Progenitor cell of endocrine pancreas (in vitro differentiated cells): ENCODE measurements around the gene ZBTB49. TPM values are rescaled to one million over a fixed set of nuclear protein-coding genes. Genes with fewer than 3 reads are reported as not detected.

Experiments used
- total RNA-seq: library from RNA; stranded (reverse); gene quantifications from 2 replicates; pipeline ENCODE4 v1.2.1, GENCODE V29; 2021

The ZBTB49 gene
- total RNA-seq, 1 donor from 2014 or later, result 12.5 TPM

Other genes starting within 250 kb of the ZBTB49 start
- gene OTOP1, start 63.3 kb upstream of the ZBTB49 start, total RNA-seq, result not detected in 2 replicates
- gene TMEM128, start 42.0 kb upstream of the ZBTB49 start, total RNA-seq, result 22.5 and 24.5 TPM in 2 replicates
- gene LYAR, start 97 bp upstream of the ZBTB49 start, total RNA-seq, result 18.7 and 20.4 TPM in 2 replicates
- gene NSG1, start 96.9 kb downstream of the ZBTB49 start, total RNA-seq, result 52.4 and 55.0 TPM in 2 replicates